ENCODE results near the gene NAA40.

DNA sequence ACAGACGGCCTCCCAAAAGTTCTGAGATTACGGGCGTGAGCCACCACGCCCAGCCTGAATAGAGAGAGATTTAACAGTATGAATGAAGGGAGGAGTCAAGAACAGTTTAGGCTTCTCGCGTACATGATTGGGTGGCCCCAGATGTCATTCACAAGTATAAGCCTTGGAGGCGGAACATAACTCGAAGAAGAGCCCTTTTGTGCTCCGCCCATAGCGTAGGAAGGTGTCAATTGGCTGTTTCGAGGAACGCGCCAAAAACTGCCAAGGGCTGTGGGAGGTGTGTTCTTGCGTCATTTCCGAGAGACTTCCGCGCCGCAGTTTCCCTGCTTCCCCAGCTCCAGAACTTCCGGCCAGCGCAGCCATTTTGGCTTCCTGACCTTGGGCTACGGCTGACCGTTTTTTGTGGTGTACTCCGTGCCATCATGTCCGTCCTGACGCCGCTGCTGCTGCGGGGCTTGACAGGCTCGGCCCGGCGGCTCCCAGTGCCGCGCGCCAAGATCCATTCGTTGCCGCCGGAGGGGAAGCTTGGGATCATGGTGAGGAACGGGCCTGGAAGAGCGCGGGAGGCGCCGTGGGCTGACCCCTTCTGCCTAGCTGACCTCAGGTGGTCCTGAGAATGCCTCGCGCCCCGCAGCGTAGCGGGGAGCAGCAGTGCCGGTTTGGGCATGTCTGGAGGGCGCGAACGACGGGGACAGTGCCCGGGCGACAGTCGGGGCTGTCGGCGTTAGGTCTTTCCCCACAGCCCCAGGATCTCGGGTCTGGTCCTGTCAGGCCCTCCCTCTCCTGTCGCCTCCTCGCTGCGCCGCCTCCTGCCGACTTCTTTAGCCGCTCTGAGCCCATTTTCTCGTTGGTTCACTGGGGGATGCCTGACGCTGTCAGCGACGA lies 35.7 kb downstream of the NAA40 start, which contains the start of gene COX8A:
- TF ChIP-seq ZNF331 (CRISPR knock-in tag; IDR thresholded peaks at IDR 0.05) (peak; percentile 80), MYC (CRISPR knock-in tag; IDR thresholded peaks at IDR 0.05; ENCODE audit: borderline replicate concordance) (peak; percentile 74), ZNF619 (CRISPR knock-in tag; IDR thresholded peaks at IDR 0.05) (0 out of 2 replicates have a peak, but pooled peaks have one; percentile 22), POLR2A (IDR thresholded peaks at IDR 0.05; ENCODE audit: insufficient read depth in 1 of 2, low read depth in 2 of 2, low read length in 2 of 2) (peak; percentile 78 to 88), IKZF4 (CRISPR knock-in tag; IDR thresholded peaks at IDR 0.05; ENCODE audit: borderline replicate concordance, low read depth, not compliant biosample characterization) (no peak), CHD4 (IDR thresholded peaks at IDR 0.05; ENCODE audit: borderline replicate concordance, low read length) (no peak), POLR2AphosphoS5 (IDR thresholded peaks at IDR 0.05; ENCODE audit: low read depth, low read length) (peak; percentile 86), AGO2 (optimal IDR thresholded peaks at IDR 0.05; ENCODE audit: low read depth, low read length) (peak; percentile 85), JUND (CRISPR knock-in tag; IDR thresholded peaks at IDR 0.05) (0 out of 2 replicates have a peak, but pooled peaks have one; percentile 43), JARID2 (CRISPR knock-in tag; IDR thresholded peaks at IDR 0.05; ENCODE audit: insufficient replicate concordance) (no peak)
- TF ChIP-seq, protein P1, sequence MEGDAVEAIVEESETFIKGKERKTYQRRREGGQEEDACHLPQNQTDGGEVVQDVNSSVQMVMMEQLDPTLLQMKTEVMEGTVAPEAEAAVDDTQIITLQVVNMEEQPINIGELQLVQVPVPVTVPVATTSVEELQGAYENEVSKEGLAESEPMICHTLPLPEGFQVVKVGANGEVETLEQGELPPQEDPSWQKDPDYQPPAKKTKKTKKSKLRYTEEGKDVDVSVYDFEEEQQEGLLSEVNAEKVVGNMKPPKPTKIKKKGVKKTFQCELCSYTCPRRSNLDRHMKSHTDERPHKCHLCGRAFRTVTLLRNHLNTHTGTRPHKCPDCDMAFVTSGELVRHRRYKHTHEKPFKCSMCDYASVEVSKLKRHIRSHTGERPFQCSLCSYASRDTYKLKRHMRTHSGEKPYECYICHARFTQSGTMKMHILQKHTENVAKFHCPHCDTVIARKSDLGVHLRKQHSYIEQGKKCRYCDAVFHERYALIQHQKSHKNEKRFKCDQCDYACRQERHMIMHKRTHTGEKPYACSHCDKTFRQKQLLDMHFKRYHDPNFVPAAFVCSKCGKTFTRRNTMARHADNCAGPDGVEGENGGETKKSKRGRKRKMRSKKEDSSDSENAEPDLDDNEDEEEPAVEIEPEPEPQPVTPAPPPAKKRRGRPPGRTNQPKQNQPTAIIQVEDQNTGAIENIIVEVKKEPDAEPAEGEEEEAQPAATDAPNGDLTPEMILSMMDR (CRISPR knock-in tag; IDR thresholded peaks at IDR 0.05): peak; percentile 33
